SJSA1 (cell line): ENCODE measurements around the gene PARL. TPM values are rescaled to one million over a fixed set of nuclear protein-coding genes. Genes with fewer than 3 reads are reported as not detected.

Experiments
- DNase-seq, 2 experiments: peaks; one replicate each; pipeline ENCODE4 v3.0.0-alpha.2; 2015 to 2020; ENCODE audit warnings: low spot score in 2 of 2, low read depth in 1 of 2
- H3K27ac ChIP-seq: fragments of 250-450 bp; sonication (Bioruptor Pico); 2 replicates; pipeline ENCODE4 v1.5.1; 2020; ENCODE audit warnings: mild to moderate bottlenecking, moderate library complexity
- H3K27me3 ChIP-seq: fragments of 250-450 bp; sonication (Bioruptor Pico); replicated peaks from 2 replicates; pipeline ENCODE4 v1.5.1; 2020; ENCODE audit warnings: mild to moderate bottlenecking, moderate library complexity
- H3K36me3 ChIP-seq: fragments of 250-450 bp; sonication (Bioruptor Pico); 2 replicates; pipeline ENCODE4 v1.5.1; 2020; ENCODE audit warnings: mild to moderate bottlenecking
- H3K4me1 ChIP-seq: fragments of 250-450 bp; sonication (Bioruptor Pico); replicated peaks from 2 replicates; pipeline ENCODE4 v1.6.1; 2021; ENCODE audit warnings: mild to moderate bottlenecking
- H3K4me3 ChIP-seq: fragments of 250-450 bp; sonication (Bioruptor Pico); 2 replicates; pipeline ENCODE4 v1.5.1; 2020; ENCODE audit warnings: mild to moderate bottlenecking
- H3K9me3 ChIP-seq: fragments of 250-450 bp; sonication (Bioruptor Pico); replicated peaks from 2 replicates; pipeline ENCODE4 v1.5.1; 2020; ENCODE audit warnings: mild to moderate bottlenecking
- total RNA-seq: library from RNA; depleted of rRNA; stranded (reverse); fragments of >200 nt; shearing (Covaris generic); gene quantifications from 2 replicates; pipeline ENCODE4 v1.2.3, GENCODE V29; 2014; rRNA removed

The PARL gene, protein sequence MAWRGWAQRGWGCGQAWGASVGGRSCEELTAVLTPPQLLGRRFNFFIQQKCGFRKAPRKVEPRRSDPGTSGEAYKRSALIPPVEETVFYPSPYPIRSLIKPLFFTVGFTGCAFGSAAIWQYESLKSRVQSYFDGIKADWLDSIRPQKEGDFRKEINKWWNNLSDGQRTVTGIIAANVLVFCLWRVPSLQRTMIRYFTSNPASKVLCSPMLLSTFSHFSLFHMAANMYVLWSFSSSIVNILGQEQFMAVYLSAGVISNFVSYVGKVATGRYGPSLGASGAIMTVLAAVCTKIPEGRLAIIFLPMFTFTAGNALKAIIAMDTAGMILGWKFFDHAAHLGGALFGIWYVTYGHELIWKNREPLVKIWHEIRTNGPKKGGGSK
- 38.4 and 46.6 TPM in 2 replicates for total RNA-seq

- H3K4me1 ChIP-seq: peaks cover 12% of the 10 kb centered on the region
- no peak within 1 kb of the TSS for H3K27ac ChIP-seq
- no peaks in the 10 kb centered on the region for H3K27me3 ChIP-seq
- DNase-seq: peak; percentile 88 to 94
- H3K4me3 ChIP-seq: peak within 1 kb of the TSS; percentile 74
- H3K36me3 ChIP-seq: peaks cover 3% of the 10 kb centered on the region; the same call in 1 of the 2 replicates
- H3K9me3 ChIP-seq: no peaks in the 10 kb centered on the region
Measured at GRCh38 chr3:183884427-183885296, at the start of gene PARL. Gene PARL (minus strand): TSS chr3:183884880. CDS start chr3:183884846, 34 bp downstream.

- H3K27me3 ChIP-seq: no peaks in the 10 kb centered on the region
- H3K4me3 ChIP-seq: no peak overlapping the region
- peaks cover 12% of the 10 kb centered on the region for H3K36me3 ChIP-seq
- DNase-seq: no peak
- H3K27ac ChIP-seq: no peak overlapping the region
- no peaks in the 10 kb centered on the region for H3K4me1 ChIP-seq
- no peaks in the 10 kb centered on the region for H3K9me3 ChIP-seq
Measured at GRCh38 chr3:183933160-183933559, 48.5 kb upstream of the PARL start.

DNA sequence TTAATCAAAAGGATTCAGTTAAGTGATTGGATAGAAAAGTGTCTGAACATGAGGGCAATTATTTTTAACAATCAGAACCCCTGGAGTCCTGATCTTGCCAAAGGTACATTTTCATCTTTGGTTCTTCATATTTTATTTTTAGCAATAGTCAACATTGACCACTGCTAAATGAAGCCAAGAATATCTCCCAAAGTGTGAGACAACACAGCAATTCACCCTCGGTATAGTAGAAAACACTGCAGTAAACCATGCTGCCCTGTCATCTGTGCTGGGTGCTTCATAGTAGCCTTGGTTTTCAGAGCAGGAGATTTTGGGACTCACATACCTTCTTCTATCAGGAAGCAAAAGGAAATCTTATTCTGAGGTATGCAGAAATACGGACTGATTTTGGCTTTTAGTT lies 47.2 kb upstream of the PARL start:
- H3K27ac ChIP-seq: no peak overlapping the region
- DNase-seq: no peak
- H3K4me1 ChIP-seq: no peaks in the 10 kb centered on the region
- H3K9me3 ChIP-seq: no peaks in the 10 kb centered on the region
- H3K36me3 ChIP-seq: peaks cover 6% of the 10 kb centered on the region; the same call in 1 of the 2 replicates
- no peak overlapping the region for H3K4me3 ChIP-seq
- H3K27me3 ChIP-seq: no peaks in the 10 kb centered on the region

DNA sequence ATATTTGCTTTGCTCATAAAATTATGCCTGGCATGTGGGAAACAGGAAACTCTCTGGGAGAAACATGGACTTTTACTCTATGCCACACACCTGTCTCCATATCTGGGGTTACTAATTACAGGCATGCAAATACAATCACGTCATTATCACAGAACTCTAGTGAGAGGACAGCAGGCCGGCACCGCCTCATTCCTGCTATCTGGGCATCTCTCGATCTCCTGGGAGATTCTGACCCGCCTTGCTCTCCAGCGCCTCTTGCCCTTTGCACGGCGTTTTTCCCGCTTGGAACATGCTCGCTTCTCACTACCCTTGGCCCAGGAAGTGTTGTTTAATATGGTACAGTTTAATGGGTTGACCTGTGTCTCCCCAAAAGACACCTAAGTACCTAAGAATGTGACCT lies 45.4 kb upstream of the PARL start:
- Histone ChIP-seq H3K27me3 (no peaks in the 10 kb centered on the region), H3K27ac (no peak overlapping the region), H3K9me3 (no peaks in the 10 kb centered on the region), H3K36me3 (peaks cover 2% of the 10 kb centered on the region; the same call in 1 of the 2 replicates), H3K4me3 (no peak overlapping the region), H3K4me1 (peaks cover 4% of the 10 kb centered on the region)
- no peak for DNase-seq

GRCh38 chr3:183927059-183927458 lies 42.4 kb upstream of the PARL start:
- peaks cover 7% of the 10 kb centered on the region for H3K36me3 ChIP-seq
- DNase-seq: no peak
- H3K27ac ChIP-seq: no peak overlapping the region
- H3K27me3 ChIP-seq: no peaks in the 10 kb centered on the region
- H3K4me1 ChIP-seq: peaks cover 9% of the 10 kb centered on the region
- no peak overlapping the region for H3K4me3 ChIP-seq
- no peaks in the 10 kb centered on the region for H3K9me3 ChIP-seq

DNA sequence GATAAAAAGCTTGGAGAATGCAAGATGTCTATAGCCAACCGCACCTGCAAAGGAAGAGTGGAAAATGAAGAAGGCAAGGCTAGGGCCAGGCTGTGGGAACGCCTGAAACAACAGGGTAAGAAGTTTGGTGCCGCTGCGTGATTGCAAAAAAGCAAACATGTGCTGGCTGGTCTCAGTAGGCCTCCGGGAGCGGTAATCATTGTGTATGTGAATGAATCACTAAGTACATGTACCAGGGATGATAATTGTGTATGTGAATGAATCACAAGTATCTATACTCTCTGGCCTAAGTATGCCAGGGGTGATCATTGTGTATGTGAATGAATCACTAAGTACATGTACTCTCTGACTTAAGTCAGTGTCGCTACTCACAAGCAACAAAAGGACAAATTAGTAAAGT lies 40.3 kb upstream of the PARL start:
- peaks cover 9% of the 10 kb centered on the region for H3K4me1 ChIP-seq
- H3K36me3 ChIP-seq: peaks cover 13% of the 10 kb centered on the region
- H3K27me3 ChIP-seq: no peaks in the 10 kb centered on the region
- no peak overlapping the region for H3K4me3 ChIP-seq
- H3K27ac ChIP-seq: no peak overlapping the region
- no peaks in the 10 kb centered on the region for H3K9me3 ChIP-seq
- DNase-seq: peak; percentile 34 to 53

GRCh38 chr3:183924543-183924942 lies 39.9 kb upstream of the PARL start:
- peaks cover 9% of the 10 kb centered on the region for H3K4me1 ChIP-seq
- peaks cover 17% of the 10 kb centered on the region for H3K36me3 ChIP-seq
- no peak overlapping the region for H3K4me3 ChIP-seq
- no peaks in the 10 kb centered on the region for H3K27me3 ChIP-seq
- H3K27ac ChIP-seq: no peak overlapping the region
- no peak for DNase-seq
- no peaks in the 10 kb centered on the region for H3K9me3 ChIP-seq

DNA sequence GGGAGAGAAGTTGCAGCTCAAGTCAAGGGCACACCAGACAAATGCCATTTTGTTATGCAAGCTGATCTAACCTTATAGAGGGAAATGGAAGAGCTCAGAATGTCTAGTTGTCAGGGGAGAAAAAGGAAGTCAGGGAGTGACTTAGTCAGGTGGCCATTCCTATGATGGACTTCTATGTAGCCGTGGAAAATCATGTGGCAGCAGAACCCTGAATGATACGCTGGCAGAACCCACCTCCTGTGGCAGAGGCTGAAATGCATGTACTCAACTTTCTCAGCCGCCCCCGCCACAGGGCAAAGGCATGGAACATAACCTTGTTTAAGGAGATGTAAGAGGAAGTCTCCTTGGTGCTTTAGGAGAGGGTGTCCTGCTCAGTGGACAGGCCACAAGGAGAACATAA lies 37.7 kb upstream of the PARL start:
- Histone ChIP-seq H3K36me3 (peaks cover 15% of the 10 kb centered on the region), H3K4me1 (peaks cover 9% of the 10 kb centered on the region), H3K27me3 (no peaks in the 10 kb centered on the region), H3K27ac (no peak overlapping the region), H3K4me3 (no peak overlapping the region), H3K9me3 (no peaks in the 10 kb centered on the region)
- no peak for DNase-seq

DNA sequence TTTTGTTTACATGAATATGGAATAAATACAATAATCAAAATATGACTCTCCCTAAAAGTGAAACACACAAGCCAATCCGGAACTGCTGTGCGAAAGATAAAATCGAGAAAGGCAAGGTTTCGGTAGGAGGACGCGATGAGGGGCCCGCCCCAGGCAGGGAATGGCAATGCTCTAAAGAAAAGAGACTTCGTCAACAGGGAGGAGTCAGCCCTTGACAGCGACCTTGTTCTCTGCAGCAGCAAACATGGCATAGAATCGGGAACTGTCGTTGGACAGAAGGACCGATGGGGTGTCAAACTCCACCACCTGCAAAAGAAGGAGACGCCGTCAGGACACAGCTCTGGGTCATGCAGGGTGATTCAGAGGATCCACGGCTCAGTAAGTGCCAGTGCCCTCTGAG lies 36.4 kb upstream of the PARL start:
- Histone ChIP-seq H3K27me3 (no peaks in the 10 kb centered on the region), H3K27ac (no peak overlapping the region), H3K36me3 (peaks cover 15% of the 10 kb centered on the region), H3K4me1 (peaks cover 9% of the 10 kb centered on the region), H3K9me3 (no peaks in the 10 kb centered on the region), H3K4me3 (no peak overlapping the region)
- DNase-seq: no peak

DNA sequence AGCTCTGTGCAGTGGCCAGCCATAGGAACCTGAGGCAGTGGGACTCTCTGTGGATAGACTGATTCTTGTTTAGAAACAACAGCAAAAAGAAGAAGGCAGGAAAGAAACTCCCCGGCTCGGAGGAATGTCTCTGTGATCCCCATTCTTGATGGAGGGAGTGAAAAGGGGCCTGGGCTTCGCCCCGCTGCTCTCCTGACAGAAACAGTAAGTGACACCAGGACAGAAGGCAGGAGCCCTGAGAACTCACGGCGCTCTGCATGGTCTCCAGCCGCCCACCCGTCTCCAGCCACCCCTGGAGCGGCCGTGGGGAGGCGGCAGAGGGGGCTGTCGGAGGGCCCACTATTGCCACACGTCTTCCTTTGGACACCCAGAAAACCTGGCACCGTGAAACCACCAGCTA lies 35.7 kb upstream of the PARL start:
- Histone ChIP-seq H3K36me3 (peaks cover 15% of the 10 kb centered on the region), H3K27ac (no peak overlapping the region), H3K9me3 (no peaks in the 10 kb centered on the region), H3K4me1 (peaks cover 8% of the 10 kb centered on the region), H3K27me3 (no peaks in the 10 kb centered on the region), H3K4me3 (no peak overlapping the region)
- no peak for DNase-seq

DNA sequence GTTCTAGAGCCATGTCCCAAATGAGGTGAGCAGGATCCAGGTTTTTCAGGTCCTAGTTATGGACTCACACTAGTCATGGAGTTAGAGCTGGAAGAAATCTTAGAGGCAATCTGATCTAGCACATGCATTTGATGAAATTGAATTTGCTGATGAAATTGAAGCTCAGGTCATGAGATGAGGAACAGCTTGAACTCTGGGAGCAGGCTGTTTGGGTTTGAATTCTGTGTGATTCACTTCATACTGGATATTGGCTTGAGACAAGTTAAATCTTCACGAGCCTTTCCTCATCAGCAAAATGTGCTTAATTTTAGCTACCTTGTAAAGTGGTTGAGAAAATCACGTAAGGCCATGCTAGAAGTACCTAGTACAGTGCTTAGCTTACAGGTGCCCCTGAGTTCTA lies 33.5 kb upstream of the PARL start:
- no peak overlapping the region for H3K4me3 ChIP-seq
- no peaks in the 10 kb centered on the region for H3K9me3 ChIP-seq
- H3K27ac ChIP-seq: no peak overlapping the region
- no peaks in the 10 kb centered on the region for H3K4me1 ChIP-seq
- no peak for DNase-seq
- H3K36me3 ChIP-seq: peaks cover 11% of the 10 kb centered on the region
- no peaks in the 10 kb centered on the region for H3K27me3 ChIP-seq

DNA sequence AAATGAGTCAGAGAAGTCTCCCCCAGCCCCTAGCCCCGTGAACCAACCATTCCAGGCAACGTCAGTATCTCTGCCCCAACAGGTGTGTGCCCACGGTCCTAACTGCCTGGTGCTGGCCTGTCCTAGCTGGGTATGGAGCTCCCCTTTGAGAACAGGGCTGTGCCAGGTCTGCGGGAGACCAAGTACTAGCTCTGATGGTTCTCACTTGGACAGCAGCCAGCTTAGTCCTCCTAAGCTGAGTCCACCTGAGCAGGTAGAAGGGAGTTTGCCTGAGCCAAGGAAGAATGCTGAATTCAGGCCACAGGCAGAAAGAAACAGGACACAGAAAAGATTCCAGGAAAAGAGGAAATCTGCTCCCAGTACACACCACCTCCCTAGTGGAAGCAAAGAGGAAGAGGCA lies 33.1 kb upstream of the PARL start:
- H3K27ac ChIP-seq: no peak overlapping the region
- no peak overlapping the region for H3K4me3 ChIP-seq
- no peaks in the 10 kb centered on the region for H3K4me1 ChIP-seq
- H3K27me3 ChIP-seq: no peaks in the 10 kb centered on the region
- peaks cover 11% of the 10 kb centered on the region for H3K36me3 ChIP-seq
- no peaks in the 10 kb centered on the region for H3K9me3 ChIP-seq
- no peak for DNase-seq

DNA sequence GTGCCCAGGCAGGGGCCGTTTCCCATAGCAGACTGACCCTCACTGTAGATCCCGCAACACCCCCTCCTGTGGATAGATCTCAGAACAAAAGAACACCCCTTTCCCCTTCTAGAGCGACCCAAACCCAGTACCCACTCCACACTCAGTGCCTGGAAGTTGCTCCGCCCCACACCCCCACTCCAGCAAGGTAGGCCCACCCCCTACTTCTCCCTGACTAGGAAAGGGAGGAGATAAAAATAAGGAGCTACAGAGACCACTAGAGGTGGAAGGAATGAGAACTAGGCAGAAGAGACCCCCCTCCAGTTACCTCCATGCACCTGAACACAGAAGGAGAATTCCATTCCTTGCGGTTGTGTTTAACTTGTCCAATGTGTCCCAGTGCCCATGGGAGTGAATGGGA lies 30.2 kb upstream of the PARL start:
- Histone ChIP-seq H3K27me3 (no peaks in the 10 kb centered on the region), H3K4me1 (no peaks in the 10 kb centered on the region), H3K9me3 (no peaks in the 10 kb centered on the region), H3K27ac (no peak overlapping the region), H3K36me3 (peaks cover 3% of the 10 kb centered on the region; the same call in 1 of the 2 replicates), H3K4me3 (no peak overlapping the region)
- DNase-seq: no peak

DNA sequence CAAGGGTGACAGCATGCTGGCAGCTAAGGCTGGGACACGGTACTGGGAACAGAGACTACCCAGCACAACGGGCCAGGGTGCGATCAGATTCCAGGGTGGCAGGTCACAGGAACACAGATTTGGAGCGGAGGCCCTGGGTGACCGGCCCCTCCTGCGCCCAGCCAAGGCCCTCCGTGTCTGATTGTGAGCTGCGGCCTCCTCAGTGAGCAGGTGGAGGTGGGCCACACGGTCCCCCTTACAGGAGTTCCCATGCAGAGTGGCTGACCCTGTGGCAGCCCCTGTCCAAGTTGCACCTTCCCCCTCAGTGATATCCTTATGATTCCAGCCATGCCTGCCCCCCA lies 28.9 kb upstream of the PARL start:
- H3K36me3 ChIP-seq: no peaks in the 10 kb centered on the region
- DNase-seq: no peak
- H3K4me3 ChIP-seq: no peak overlapping the region
- no peaks in the 10 kb centered on the region for H3K4me1 ChIP-seq
- no peak overlapping the region for H3K27ac ChIP-seq
- no peaks in the 10 kb centered on the region for H3K27me3 ChIP-seq
- no peaks in the 10 kb centered on the region for H3K9me3 ChIP-seq
